ENCODE results near the gene FOXA3.
"Not testable (repeated sequence)": the region's sequence is repeated elsewhere in the genome, so short reads cannot be mapped to it uniquely, and the experiment has no call there.

The FOXA3 gene

GRCh38 chr19:45828523-45828922 is 35.6 kb upstream of the FOXA3 start:
- DNase-seq (ENCODE audit: low read depth), result no peak

DNA sequence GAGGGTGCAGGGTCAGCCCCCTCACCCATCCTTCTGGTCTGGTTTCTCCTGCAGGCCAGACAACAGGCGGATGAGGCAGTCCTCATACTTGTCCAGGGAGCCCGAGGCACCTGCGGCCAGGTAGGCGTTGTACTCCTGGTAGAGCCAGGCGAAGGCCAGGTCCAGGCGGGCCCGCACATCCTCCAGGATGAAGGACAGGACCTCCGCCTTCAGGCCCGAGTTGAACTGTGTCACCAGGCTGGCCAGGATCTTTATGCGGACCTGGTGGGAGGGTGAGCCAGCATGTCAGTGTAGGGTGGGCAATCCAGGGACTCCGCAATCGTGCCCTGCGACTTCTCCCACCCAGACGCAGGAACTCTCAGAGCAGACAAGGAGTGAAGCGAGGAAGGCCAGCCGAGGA is 35.2 kb upstream of the FOXA3 start:
- DNase-seq (ENCODE audit: low read depth), result no peak

GRCh38 chr19:45834970-45835369 is 29.2 kb upstream of the FOXA3 start:
- DNase-seq (ENCODE audit: low read depth), result no peak

DNA sequence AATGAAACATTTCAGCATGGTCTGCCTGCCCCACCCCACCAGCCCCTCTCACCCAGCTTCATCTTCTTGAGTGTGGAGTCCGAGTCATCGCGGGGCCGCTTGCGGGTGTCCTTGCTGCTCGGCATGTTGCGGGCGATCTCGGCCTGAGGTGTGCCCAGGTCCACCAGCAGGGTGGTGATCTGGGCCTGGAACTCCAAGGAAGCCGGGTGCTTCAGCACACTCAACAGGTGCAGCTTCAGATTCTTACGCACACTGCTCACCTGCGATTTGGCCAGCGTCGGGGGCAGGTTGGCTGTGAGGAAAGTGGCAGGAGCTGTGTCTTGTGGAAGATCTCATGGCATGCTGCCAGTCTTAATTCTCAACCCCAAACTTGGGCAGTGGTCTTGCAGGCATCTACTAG is 21.9 kb upstream of the FOXA3 start:
- DNase-seq (ENCODE audit: low read depth), result no peak

DNA sequence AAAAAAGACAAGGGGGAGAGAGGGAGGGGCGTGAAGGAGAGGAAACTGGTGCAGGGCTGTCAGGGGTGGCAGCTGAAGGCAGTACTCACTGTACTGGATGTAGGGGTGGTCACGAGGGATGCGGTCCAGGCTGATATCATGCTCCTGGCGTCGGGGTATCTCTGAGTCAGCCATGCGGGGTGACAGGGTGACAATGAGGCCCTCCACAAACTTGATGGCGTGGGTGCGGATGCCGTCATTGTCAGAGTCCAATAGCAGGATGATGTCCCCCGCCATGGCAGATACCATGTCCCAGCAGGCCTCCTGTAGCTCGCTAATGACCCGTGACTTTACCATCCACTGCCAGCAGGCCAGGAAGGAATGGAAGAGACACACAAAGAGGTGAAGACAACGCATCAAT is 16.5 kb upstream of the FOXA3 start:
- no peak for DNase-seq (ENCODE audit: low read depth)

DNA sequence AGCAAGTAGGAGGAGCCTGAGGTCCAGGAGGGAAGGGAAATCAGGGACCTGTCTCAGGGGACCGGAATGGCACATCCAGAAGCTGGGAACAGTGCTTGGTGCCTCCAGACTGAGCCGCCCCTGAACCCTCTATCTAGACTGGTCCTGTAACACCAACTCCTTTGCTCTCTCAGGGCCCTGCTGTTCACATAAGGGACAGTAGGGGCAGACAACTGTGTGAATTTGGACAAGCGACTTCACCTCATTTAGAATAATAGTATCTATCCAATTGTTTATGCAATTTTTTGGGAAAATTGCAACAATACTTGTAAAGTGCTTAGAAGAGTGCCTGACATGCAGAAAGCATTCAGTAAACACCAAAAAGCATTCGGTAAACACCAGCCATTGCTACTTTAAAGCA is 15.2 kb upstream of the FOXA3 start:
- no peak for DNase-seq (ENCODE audit: low read depth)

- no peak for DNase-seq (ENCODE audit: low read depth)
Measured at GRCh38 chr19:45852145-45852750, 11.9 kb upstream of the FOXA3 start.

DNA sequence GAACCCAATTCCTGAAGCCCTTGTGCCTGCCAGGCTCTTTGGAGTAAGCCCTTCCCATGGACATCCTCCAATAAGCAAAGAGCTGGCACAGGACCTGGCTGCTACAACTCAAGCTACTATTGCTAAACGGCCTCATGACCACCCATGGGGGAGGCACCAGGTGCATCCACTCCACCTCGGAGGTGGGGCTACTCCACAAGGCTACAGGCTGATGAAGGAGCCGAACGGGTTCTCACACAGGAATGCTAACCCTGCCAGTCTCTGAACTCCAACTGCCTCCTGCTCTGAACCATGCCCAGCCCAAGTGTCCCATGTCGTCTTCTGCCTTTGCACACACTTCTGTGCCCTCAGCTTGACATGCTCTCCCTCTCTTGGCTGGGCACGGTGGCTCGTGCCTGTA is 11.1 kb upstream of the FOXA3 start:
- DNase-seq (ENCODE audit: low read depth), result no peak

DNA sequence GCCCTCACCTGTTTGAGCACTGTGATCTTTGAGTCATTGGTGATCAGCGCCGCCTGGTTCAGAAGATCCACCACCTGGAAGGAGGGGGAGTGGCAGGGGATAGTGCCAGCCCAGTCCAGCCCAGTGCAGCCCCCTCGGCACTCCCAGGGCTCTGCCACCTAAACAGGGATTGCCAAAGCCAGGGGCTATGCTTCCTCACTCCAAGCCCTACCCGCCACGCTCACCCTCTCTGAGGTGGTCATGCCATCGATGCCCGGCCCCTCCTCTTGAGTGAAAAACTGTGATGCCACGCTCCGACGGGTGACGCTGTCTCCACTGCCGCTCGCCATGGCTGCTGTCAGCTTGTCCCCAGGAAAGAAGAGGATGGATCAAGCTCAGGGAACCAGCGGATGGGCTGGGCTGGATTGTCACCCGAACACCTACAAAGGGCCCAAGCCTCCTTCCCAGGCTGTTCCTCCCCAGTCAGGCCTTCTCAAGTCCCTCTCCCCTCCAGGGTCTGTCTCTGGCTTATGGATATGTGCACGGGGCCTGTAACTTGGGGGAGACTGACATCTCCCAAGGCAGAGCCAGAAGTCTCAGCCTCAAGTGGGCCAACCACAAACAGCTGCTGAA is 9.9 kb upstream of the FOXA3 start:
- DNase-seq (ENCODE audit: low read depth), result no peak

DNA sequence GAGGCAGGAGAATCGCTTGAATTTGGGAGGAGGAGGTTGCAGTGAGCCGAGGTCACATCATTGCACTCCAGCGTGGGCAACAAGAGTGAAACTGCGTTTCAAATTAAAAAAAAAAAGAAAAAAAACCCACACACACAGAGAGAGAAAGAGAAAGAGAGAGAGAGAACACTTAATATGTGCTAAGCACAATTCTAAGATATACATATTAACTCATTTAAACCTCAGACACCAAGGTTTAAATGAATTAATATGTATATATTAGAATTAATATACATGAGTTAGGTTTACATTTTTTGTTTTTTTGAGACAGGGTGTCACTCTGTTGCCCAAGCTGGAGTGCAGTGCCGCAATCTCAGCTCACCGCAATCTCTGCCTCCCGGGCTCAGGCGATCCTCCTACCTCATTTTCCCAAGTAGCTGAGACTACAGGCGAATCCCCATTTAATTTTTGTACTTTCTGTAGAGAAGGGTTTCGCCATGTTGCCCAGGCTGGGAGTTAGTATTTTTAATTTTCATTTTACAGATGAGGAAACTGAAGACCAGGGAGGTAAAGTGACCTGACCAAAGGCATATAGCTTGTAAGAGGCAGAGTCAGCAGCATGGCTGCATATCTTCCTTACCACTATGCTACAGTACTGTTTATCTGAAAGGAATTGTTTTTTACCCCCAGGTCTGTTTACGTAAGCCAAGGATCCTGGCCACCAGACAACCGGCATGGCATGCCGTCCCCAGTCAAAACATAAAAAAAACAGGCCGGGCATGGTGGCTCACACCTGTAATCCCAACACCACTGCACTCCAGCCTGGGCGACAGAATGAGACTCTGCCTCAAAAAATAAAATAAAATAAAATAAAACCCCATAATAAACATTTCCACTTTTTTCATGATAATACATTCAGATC is 3.5 kb upstream of the FOXA3 start:
- no peak for DNase-seq (ENCODE audit: low read depth)

- DNase-seq (ENCODE audit: low read depth), result no peak
Measured at GRCh38 chr19:45862271-45862563, 1.9 kb upstream of the FOXA3 start.

DNA sequence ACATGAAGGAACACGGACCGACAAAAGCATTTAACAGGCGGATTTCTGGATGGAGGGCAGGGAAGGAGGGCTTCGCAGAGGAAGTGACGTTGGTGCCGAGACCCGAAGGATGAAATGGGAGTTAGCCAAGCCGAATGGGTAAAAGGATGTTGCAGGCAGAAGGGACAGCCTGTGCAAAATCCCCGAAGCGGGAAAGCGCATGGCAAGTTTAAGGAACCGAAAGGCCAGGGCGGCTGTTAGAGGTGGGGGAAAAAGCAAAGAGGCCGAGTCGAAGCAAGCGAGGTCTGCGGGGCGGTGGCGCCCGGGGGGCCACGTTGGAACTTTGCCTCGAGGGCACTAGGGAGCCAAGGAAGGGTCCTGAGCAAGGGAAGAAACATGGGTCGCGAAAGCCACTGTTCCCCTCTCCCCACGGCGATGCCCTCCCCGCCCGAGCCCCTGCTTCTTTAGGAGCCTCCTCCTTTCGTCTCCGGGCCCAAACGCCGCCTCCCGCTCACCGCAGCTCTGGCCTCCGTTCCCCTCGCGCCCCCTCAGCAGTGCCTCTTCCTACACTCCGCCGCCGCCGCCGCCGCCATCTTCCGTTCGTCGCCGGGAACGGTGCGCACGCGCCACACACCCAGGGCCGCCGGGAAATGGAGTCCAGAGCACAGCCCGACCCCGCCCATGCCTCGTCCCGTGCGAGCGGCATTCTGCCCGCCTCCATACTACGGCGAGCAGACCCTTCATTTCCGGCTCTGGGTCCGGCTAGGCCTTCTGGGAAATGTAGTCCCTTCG is 1.4 kb upstream of the FOXA3 start, which contains the start of gene SYMPK:
TSS of gene SYMPK (minus strand) at position 584 of the 771 bp plus-strand sequence. CDS start 8,652 bp downstream, outside the sequence.
- DNase-seq (ENCODE audit: low read depth), result peak; percentile 98

- DNase-seq (ENCODE audit: low read depth), result no peak
Measured at GRCh38 chr19:45863335-45863839, 739 bp upstream of the FOXA3 start.

DNA sequence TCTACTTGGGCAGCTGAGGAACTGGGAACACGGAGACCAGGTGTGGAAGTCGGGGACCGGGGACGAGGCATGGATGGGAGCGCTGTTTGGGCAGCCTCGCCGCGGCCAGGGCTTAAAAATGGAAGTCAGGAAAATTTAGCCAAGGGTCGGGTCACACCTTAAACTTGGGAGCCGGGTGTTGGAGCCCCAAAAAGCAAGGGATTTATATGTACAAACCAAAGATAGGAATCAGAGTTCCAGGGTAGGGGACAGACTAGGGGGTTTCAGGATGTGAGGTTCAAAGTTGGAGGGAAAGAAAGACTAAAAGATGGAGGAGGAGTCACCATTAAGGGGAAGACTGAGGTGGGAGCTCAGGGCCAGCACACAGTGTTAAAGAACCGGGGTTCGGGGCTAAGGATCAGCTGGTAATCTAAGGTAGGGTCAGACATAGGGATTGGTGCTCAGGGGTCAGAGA is 530 bp downstream of the FOXA3 start:
- no peak for DNase-seq (ENCODE audit: low read depth)

DNA sequence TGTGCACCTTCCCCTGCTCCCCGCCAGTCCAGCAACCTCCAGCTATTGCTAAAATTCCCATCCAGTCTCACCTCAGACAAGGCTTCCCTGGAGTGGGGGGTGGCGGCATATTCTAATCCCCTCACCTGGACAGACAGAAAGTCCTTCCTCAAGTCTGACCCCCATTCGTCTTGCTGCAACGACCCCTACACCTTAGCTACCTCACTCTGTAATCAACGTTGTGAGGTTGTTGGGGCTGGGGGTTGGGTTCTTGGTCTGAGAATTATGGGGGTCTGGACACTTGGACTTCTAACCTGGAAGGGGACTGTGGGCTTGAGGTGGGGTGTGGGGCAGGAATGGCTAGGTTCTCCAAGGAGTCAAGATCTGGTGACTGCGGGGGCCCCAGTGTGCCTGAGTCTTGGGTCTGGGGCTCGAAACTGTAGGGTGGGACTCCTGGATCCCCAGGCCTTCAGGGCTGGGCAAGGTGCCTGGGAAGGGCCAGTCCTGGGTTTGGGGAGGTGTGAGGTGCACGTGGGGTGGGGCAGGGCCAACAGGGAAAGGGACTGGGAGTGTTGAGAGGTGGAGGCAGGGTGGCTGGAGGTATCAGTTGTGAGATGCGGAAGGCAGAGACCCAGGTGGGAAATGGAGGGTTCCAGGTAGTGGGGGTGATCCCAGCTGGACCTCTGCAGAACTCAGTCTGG is 1.3 kb downstream of the FOXA3 start:
- no peak for DNase-seq (ENCODE audit: low read depth)

DNA sequence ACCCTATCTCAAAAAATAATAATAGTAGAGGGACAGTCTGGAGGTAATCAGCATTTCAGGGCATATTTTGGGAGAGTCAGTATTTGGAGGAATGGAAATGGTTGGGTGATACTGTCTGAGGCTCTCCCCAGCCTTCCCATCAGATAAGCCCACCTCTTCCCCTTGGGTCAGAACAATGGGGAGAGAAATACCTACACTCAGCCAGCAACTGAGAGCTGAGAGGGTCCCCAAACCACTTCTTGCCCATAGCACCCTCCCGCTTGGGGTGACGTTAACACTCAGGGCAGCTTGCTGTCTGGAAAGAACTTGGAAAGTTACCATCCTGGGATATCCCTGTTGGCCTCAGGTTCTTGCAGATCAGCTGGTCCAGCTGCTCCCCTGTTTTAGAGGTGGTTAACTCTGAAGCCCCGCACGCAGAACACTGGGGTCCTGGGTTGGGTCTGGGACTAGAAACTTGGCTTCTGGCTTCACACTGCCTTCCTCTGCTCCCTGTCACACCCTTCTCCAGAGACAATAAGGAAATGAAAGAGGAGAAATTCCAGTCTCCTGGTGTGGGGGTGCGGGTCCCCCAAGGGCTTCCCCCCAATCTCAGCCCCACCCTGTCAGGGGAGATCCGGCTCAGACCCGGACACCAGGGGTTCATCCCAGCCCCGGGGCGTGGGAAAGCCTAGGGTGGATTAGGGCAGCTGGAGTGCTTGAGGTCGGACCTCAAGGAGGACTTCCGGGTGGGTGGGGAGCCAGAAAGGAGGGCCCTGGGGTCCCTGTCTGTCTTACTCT is 2.5 kb downstream of the FOXA3 start:
- DNase-seq (ENCODE audit: low read depth), result no peak

DNA sequence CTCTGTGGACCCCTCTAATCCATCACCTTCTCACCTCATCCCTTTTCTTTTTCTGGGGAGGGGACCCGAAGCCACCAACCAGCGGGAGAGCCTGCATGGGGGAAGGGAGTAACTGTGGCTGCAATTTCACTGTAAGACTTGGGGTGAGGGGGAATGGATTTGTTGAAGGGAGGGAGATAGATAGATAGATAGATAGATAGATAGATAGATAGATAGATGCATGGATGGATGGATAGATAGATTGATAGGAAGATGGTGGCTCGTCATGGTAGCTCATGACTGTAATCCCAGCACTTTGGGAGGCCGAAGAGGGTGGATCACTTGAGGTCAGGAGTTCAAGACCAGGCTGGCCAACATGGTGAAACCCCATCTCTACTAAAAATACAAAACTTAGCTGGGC is 3.1 kb downstream of the FOXA3 start:
- DNase-seq (ENCODE audit: low read depth), result not testable (repeated sequence)

DNA sequence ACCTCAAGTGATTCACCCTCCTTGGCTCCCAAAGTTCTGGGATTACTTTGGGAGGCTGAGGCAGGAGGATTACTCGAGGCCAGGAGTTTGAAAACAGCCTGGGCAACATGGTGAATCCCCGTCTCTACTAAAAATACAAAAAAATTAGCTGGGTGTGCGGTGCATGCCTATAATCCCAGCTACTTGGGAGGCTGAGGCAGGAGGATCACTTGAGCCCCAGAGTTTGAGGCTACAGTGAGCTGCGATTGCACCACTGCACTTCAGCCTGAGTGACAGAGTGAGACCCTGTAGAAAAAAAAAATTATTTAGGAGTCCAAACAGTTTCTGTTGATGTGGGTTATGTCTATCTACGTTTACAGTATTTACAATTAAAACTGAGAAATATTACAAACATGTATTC is 6.7 kb downstream of the FOXA3 start:
- DNase-seq (ENCODE audit: low read depth), result no peak

DNA sequence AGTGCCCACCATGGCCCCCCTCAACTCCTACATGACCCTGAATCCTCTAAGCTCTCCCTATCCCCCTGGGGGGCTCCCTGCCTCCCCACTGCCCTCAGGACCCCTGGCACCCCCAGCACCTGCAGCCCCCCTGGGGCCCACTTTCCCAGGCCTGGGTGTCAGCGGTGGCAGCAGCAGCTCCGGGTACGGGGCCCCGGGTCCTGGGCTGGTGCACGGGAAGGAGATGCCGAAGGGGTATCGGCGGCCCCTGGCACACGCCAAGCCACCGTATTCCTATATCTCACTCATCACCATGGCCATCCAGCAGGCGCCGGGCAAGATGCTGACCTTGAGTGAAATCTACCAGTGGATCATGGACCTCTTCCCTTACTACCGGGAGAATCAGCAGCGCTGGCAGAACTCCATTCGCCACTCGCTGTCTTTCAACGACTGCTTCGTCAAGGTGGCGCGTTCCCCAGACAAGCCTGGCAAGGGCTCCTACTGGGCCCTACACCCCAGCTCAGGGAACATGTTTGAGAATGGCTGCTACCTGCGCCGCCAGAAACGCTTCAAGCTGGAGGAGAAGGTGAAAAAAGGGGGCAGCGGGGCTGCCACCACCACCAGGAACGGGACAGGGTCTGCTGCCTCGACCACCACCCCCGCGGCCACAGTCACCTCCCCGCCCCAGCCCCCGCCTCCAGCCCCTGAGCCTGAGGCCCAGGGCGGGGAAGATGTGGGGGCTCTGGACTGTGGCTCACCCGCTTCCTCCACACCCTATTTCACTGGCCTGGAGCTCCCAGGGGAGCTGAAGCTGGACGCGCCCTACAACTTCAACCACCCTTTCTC is 8.2 kb downstream of the FOXA3 start:
- no peak for DNase-seq (ENCODE audit: low read depth)

GRCh38 chr19:45873219-45873772 is 9.2 kb downstream of the FOXA3 start:
- DNase-seq (ENCODE audit: low read depth), result no peak

Measured in activated T-helper 9 cell treated with anti-CD3 and anti-CD28 coated beads, Interleukin-2, amount 50 U/mL, for 16 hours (primary cell).